Nasal cavity respiratory epithelium epithelial cell of viscerocranial mucosa (primary cell): ENCODE measurements around the gene RFX6. TPM values are rescaled to one million over a fixed set of nuclear protein-coding genes. Genes with fewer than 3 reads are reported as not detected.

Experiments
- total RNA-seq: library from RNA; depleted of rRNA; stranded (reverse); fragments of >200 nt; gene quantifications from 2 replicates; pipeline ENCODE4 v1.2.3, GENCODE V29; 2014

RFX6 gene, protein sequence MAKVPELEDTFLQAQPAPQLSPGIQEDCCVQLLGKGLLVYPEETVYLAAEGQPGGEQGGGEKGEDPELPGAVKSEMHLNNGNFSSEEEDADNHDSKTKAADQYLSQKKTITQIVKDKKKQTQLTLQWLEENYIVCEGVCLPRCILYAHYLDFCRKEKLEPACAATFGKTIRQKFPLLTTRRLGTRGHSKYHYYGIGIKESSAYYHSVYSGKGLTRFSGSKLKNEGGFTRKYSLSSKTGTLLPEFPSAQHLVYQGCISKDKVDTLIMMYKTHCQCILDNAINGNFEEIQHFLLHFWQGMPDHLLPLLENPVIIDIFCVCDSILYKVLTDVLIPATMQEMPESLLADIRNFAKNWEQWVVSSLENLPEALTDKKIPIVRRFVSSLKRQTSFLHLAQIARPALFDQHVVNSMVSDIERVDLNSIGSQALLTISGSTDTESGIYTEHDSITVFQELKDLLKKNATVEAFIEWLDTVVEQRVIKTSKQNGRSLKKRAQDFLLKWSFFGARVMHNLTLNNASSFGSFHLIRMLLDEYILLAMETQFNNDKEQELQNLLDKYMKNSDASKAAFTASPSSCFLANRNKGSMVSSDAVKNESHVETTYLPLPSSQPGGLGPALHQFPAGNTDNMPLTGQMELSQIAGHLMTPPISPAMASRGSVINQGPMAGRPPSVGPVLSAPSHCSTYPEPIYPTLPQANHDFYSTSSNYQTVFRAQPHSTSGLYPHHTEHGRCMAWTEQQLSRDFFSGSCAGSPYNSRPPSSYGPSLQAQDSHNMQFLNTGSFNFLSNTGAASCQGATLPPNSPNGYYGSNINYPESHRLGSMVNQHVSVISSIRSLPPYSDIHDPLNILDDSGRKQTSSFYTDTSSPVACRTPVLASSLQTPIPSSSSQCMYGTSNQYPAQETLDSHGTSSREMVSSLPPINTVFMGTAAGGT
- not detected in 2 replicates for total RNA-seq

DNA sequence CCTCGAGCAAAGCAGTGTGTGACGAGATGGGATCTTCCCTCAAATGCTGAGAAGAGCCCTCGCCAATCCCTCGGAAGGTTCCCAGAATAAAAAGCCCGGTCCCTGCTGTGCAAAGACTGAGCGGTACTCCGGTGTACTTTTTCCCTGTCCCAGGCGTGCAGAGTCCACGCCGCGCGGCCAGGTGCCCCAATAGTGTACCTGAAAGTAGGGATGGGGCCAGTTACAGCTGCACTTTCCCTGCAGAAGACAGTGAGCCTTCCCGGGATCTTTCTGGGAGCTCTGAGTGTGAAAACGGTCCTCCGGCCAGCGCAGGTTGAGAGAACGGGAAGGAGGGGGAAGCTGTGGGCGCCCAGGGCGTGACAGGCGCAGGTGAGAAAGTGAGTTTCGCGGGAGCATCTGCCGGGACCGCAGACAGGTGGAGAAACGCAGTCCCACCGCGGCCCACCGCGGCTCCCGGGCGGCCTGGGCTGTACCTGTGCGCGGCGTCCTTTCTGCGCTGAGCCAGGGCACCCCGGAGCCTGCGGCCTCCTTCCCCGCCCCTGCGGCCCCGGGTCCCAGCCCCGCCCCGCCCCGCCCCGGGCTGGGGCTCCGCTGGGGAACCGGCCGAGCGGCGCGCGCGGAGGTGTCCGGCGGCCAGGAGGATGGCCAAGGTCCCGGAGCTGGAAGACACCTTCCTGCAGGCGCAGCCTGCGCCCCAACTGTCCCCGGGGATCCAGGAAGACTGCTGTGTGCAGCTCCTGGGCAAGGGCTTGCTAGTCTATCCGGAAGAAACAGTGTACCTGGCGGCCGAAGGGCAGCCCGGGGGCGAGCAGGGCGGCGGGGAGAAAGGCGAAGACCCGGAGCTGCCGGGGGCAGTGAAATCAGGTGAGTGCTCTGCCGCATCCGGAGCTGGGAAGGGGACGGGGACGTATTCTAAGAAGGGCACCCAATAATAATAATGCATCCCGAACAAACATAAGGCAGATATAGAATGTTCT is at the start of gene RFX6:
TSS of gene RFX6 (plus strand) at position 608 of the 977 bp plus-strand sequence. CDS start at position 642, 34 bp downstream.

DNA sequence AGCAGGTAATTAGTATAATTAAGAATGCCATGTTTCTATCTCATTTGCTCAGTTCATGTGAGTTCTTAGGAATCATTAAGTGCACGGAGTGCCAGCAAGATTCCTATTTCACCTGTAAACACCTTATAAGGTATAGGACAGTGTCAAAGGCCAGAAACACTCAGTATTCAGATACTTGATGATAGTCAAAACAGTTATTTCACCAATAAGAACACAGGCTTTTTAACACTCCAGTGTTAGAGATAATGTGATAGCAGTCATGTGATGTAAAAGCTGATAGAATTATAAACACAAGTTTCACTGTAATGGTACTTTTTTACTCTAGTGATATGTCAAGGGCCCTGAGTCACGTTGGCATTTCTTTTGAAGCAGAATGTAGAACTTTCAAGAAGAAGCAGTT is 48.1 kb upstream of the RFX6 start, which contains the start of gene GPRC6A:
TSS of gene GPRC6A (minus strand) at position 101 of the 400 bp plus-strand sequence. CDS start at position 31, 70 bp downstream.

Other genes with a start within 250 kb of the RFX6 start
- gene ZUP1, start 208.5 kb upstream of the RFX6 start, total RNA-seq, result 25.2 and 26.3 TPM in 2 replicates
- gene KPNA5, start 196.0 kb upstream of the RFX6 start, total RNA-seq, result 3.1 and 5.5 TPM in 2 replicates
- not detected in 2 replicates for gene FAM162B, start 111.5 kb upstream of the RFX6 start, total RNA-seq
- gene GPRC6A, start 48.2 kb upstream of the RFX6 start, total RNA-seq, result not detected in 2 replicates